WTC11 (cell line): ENCODE results near the gene RABGEF1. TPM values are rescaled to one million over a fixed set of nuclear protein-coding genes. Genes with fewer than 3 reads are reported as not detected.
A peak's percentile ranks its signal among the peaks of the same experiment; 100 is the strongest.

Experiments used
- ATF1 ChIP-seq: sonication (generic); formaldehyde crosslinking; IDR thresholded peaks from 2 replicates; pipeline ENCODE4 v1.8.1; 2023; ENCODE audit warnings: mild to moderate bottlenecking, moderate library complexity, missing genetic modification reagents
- CREM ChIP-seq: sonication (generic); formaldehyde crosslinking; IDR thresholded peaks from 2 replicates; pipeline ENCODE4 v1.8.1; 2022; ENCODE audit warnings: mild to moderate bottlenecking, missing genetic modification reagents, moderate library complexity
- E2F4 ChIP-seq: sonication (generic); formaldehyde crosslinking; IDR thresholded peaks from 2 replicates; pipeline ENCODE4 v1.8.1; 2022; ENCODE audit warnings: low read depth, mild to moderate bottlenecking, moderate library complexity, missing genetic modification reagents, borderline replicate concordance
- EMX1 ChIP-seq: fragments of 250-450 bp; sonication (Bioruptor Pico); IDR thresholded peaks from 2 replicates; pipeline ENCODE4 v1.8.0; 2021; ENCODE audit warnings: mild to moderate bottlenecking
- FOXJ3 ChIP-seq: sonication (generic); formaldehyde crosslinking; IDR thresholded peaks from 2 replicates; pipeline ENCODE4 v1.9.0; 2021; ENCODE audit warnings: missing genetic modification reagents, mild to moderate bottlenecking, borderline replicate concordance
- FOXP4 ChIP-seq: sonication (generic); formaldehyde crosslinking; IDR thresholded peaks from 2 replicates; pipeline ENCODE4 v1.8.0; 2022; ENCODE audit warnings: mild to moderate bottlenecking, missing genetic modification reagents
- GRHL2 ChIP-seq: fragments of 250-450 bp; sonication (Bioruptor Pico); IDR thresholded peaks from 2 replicates; pipeline ENCODE4 v1.8.0; 2022; ENCODE audit warnings: mild to moderate bottlenecking, moderate library complexity; ENCODE audit not compliant: insufficient replicate concordance, severe bottlenecking
- GTF2I ChIP-seq: fragments of 250-450 bp; sonication (Bioruptor Pico); conservative IDR thresholded peaks from 2 replicates; pipeline ENCODE4 v1.4.0; 2021; ENCODE audit warnings: mild to moderate bottlenecking
- HMGA2 ChIP-seq: fragments of 250-450 bp; sonication (Bioruptor Pico); IDR thresholded peaks from 2 replicates; pipeline ENCODE4 v1.4.0; 2021; ENCODE audit warnings: mild to moderate bottlenecking, moderate library complexity
- HMGXB4 ChIP-seq: sonication (generic); formaldehyde crosslinking; IDR thresholded peaks from 2 replicates; pipeline ENCODE4 v1.8.1; 2023; ENCODE audit warnings: mild to moderate bottlenecking, moderate library complexity, missing genetic modification reagents
- IRF1 ChIP-seq: sonication (generic); formaldehyde crosslinking; IDR thresholded peaks from 2 replicates; pipeline ENCODE4 v1.8.0; 2023; ENCODE audit warnings: missing genetic modification reagents
- JAZF1 ChIP-seq: fragments of 250-450 bp; sonication (Bioruptor Pico); IDR thresholded peaks from 2 replicates; pipeline ENCODE4 v1.9.0; 2021; ENCODE audit warnings: moderate library complexity, mild to moderate bottlenecking, inconsistent platforms
- JUN ChIP-seq: sonication (generic); formaldehyde crosslinking; IDR thresholded peaks from 2 replicates; pipeline ENCODE4 v1.8.0; 2023; ENCODE audit warnings: mild to moderate bottlenecking, missing genetic modification reagents
- KAT7 ChIP-seq: sonication (generic); formaldehyde crosslinking; IDR thresholded peaks from 2 replicates; pipeline ENCODE4 v1.8.1; 2023; ENCODE audit warnings: missing genetic modification reagents, mild to moderate bottlenecking, borderline replicate concordance
- MAX ChIP-seq: sonication (generic); formaldehyde crosslinking; IDR thresholded peaks from 2 replicates; pipeline ENCODE4 v1.8.0; 2022; ENCODE audit warnings: mild to moderate bottlenecking, missing genetic modification reagents
- MYBL2 ChIP-seq: sonication (generic); formaldehyde crosslinking; IDR thresholded peaks from 2 replicates; pipeline ENCODE4 v1.8.1; 2023; ENCODE audit warnings: mild to moderate bottlenecking, moderate library complexity, missing genetic modification reagents
- NR1H2 ChIP-seq: sonication (generic); formaldehyde crosslinking; IDR thresholded peaks from 2 replicates; pipeline ENCODE4 v1.9.0; 2021; ENCODE audit warnings: mild to moderate bottlenecking, moderate library complexity, missing genetic modification reagents
- NR3C1 ChIP-seq: sonication (generic); formaldehyde crosslinking; conservative IDR thresholded peaks from 2 replicates; pipeline ENCODE4 v1.8.1; 2023; ENCODE audit warnings: low read depth, mild to moderate bottlenecking, missing genetic modification reagents
- SOX15 ChIP-seq: fragments of 250-450 bp; sonication (Bioruptor Pico); IDR thresholded peaks from 2 replicates; pipeline ENCODE4 v1.9.0; 2021; ENCODE audit warnings: mild to moderate bottlenecking
- TCF7 ChIP-seq: sonication (generic); formaldehyde crosslinking; IDR thresholded peaks from 2 replicates; pipeline ENCODE4 v1.8.0; 2022; ENCODE audit warnings: mild to moderate bottlenecking, low read depth, missing genetic modification reagents, moderate library complexity
- USF1 ChIP-seq: sonication (generic); formaldehyde crosslinking; IDR thresholded peaks from 2 replicates; pipeline ENCODE4 v1.8.0; 2022; ENCODE audit warnings: mild to moderate bottlenecking, missing genetic modification reagents
- ZBTB21 ChIP-seq: sonication (generic); formaldehyde crosslinking; IDR thresholded peaks from 2 replicates; pipeline ENCODE4 v1.8.1; 2023; ENCODE audit warnings: mild to moderate bottlenecking, missing genetic modification reagents, borderline replicate concordance
- ZNF138 ChIP-seq: sonication (generic); formaldehyde crosslinking; conservative IDR thresholded peaks from 2 replicates; pipeline ENCODE4 v1.8.1; 2022; ENCODE audit warnings: mild to moderate bottlenecking, moderate library complexity, missing genetic modification reagents
- ZNF317 ChIP-seq: sonication (generic); formaldehyde crosslinking; IDR thresholded peaks from 2 replicates; pipeline ENCODE4 v1.8.1; 2023; ENCODE audit warnings: low read depth, mild to moderate bottlenecking, moderate library complexity, missing genetic modification reagents, borderline replicate concordance
- ZNF416 ChIP-seq: fragments of 250-450 bp; sonication (Bioruptor Pico); IDR thresholded peaks from 2 replicates; pipeline ENCODE4 v1.9.0; 2021; ENCODE audit warnings: mild to moderate bottlenecking, inconsistent platforms
- ZNF425 ChIP-seq: fragments of 250-450 bp; sonication (Bioruptor Pico); conservative IDR thresholded peaks from 2 replicates; pipeline ENCODE4 v1.9.0; 2021; ENCODE audit warnings: mild to moderate bottlenecking
- total RNA-seq: library from RNA; stranded (reverse); gene quantifications from 3 replicates; pipeline ENCODE4 v1.2.3, GENCODE V29; 2021
- TF ChIP-seq, protein P1 (sequence below): sonication (generic); formaldehyde crosslinking; IDR thresholded peaks from 2 replicates; pipeline ENCODE4 v1.8.1; 2023; ENCODE audit warnings: mild to moderate bottlenecking, missing genetic modification reagents
- TF ChIP-seq, protein P2 (sequence below): sonication (generic); formaldehyde crosslinking; conservative IDR thresholded peaks from 2 replicates; pipeline ENCODE4 v1.8.1; 2022; ENCODE audit warnings: mild to moderate bottlenecking, missing genetic modification reagents

Gene RABGEF1
- total RNA-seq, 1 experiment from 2014 or later: 18.1 TPM

DNA sequence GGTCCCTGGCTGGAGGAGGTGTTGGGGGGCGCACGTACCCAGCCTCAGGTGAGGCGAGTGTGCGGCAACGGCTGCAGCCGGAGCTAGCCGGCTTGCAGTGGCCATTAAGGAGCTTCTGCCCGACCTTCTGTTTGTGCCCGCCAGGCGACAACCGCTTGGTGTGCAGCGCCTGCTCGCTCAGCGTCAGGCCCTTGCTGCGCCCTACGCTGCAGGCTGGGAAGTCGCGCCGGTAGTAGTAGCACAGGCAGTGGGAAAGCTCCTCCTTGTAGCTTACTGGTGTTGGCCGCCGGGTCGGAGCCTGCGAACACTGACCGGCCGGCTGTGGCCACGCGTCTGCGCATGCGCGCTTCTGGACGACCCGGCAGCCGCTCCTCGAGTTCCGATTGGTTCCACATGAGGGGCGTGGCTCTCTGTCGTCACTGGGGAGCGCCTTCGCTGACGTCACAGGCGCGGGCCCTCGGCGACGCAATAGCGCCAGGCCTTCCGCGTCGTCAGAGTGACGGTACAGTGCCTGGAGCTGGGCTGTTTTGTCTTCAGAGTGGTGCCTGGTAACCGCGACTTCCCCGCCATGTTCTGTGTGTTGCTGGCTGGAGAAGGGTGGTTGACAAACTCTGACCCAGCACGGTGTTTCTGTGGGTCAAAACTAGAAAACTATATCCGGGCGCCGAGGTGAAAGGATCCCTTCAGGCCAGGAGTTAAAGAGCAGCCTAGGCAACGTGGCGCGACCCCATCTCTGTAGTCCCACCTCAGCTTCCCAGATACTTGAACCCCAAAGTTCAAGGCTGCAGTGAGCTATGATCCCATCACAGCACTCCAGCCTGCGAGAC lies 104.2 kb downstream of the RABGEF1 start (continued):
- TF ChIP-seq, protein P1, sequence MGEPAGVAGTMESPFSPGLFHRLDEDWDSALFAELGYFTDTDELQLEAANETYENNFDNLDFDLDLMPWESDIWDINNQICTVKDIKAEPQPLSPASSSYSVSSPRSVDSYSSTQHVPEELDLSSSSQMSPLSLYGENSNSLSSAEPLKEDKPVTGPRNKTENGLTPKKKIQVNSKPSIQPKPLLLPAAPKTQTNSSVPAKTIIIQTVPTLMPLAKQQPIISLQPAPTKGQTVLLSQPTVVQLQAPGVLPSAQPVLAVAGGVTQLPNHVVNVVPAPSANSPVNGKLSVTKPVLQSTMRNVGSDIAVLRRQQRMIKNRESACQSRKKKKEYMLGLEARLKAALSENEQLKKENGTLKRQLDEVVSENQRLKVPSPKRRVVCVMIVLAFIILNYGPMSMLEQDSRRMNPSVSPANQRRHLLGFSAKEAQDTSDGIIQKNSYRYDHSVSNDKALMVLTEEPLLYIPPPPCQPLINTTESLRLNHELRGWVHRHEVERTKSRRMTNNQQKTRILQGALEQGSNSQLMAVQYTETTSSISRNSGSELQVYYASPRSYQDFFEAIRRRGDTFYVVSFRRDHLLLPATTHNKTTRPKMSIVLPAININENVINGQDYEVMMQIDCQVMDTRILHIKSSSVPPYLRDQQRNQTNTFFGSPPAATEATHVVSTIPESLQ: no peak
- no peak for TF ChIP-seq HMGA2 (CRISPR knock-in tag)
- TF ChIP-seq ZNF317 (CRISPR knock-in tag): no peak
- no peak for TF ChIP-seq JUN (CRISPR knock-in tag)
- TF ChIP-seq EMX1: no peak
- TF ChIP-seq NR3C1 (CRISPR knock-in tag): no peak
- TF ChIP-seq HMGXB4: peak; percentile 77
- no peak for TF ChIP-seq ZNF425 (CRISPR knock-in tag)
- peak; percentile 96; the same call in 1 of the 2 replicates for TF ChIP-seq ATF1
- no peak for TF ChIP-seq SOX15
- no peak; the same call in 1 of the 2 replicates for TF ChIP-seq FOXP4 (CRISPR knock-in tag)
- no peak for TF ChIP-seq JAZF1 (CRISPR knock-in tag)
- TF ChIP-seq ZBTB21: peak; percentile 98
- TF ChIP-seq GTF2I (CRISPR knock-in tag): no peak
- no peak for TF ChIP-seq GRHL2 (CRISPR knock-in tag)
- TF ChIP-seq MAX (CRISPR knock-in tag): peak; percentile 91
- TF ChIP-seq ZNF416 (CRISPR knock-in tag): no peak
- no peak for TF ChIP-seq ZNF138 (CRISPR knock-in tag)
- peak; percentile 40; the same call in 1 of the 2 replicates for TF ChIP-seq USF1 (CRISPR knock-in tag)
- 0 out of 2 replicates have a peak, but pooled peaks have one; percentile 91 for TF ChIP-seq KAT7 (CRISPR knock-in tag)
- TF ChIP-seq FOXJ3 (CRISPR knock-in tag): no peak
- TF ChIP-seq, protein P2, sequence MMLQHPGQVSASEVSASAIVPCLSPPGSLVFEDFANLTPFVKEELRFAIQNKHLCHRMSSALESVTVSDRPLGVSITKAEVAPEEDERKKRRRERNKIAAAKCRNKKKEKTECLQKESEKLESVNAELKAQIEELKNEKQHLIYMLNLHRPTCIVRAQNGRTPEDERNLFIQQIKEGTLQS (CRISPR knock-in tag): no peak
- peak; percentile 100 for TF ChIP-seq CREM (CRISPR knock-in tag)
- no peak for TF ChIP-seq IRF1 (CRISPR knock-in tag)
- no peak for TF ChIP-seq E2F4
- no peak for TF ChIP-seq NR1H2 (CRISPR knock-in tag)
- no peak for TF ChIP-seq TCF7 (CRISPR knock-in tag)
- TF ChIP-seq MYBL2: 0 out of 2 replicates have a peak, but pooled peaks have one; percentile 54
